Fibroblast of lung (primary cell): Measurements from ENCODE around the gene WDR88. TPM values are rescaled to one million over a fixed set of nuclear protein-coding genes. Genes with fewer than 3 reads are reported as not detected.

Experiments used
- DNase-seq, 2 donors: peaks; one replicate each; pipeline versions ENCODE4 v3.0.0 to v3.0.0-alpha.2; 2010; ENCODE audit warnings: low read depth in 2 of 2
- H2AFZ ChIP-seq: 2 replicates; pipeline ENCODE4 v1.5.1; 2012; ENCODE audit warnings: low read length, control low read depth, inconsistent platforms
- H3K27ac ChIP-seq: 2 replicates; pipeline ENCODE4 v1.5.1; 2011; ENCODE audit warnings: low read length, control low read depth; ENCODE audit not compliant: insufficient read depth
- H3K27me3 ChIP-seq: 2 replicates; pipeline ENCODE4 v1.5.1; 2011; ENCODE audit warnings: mild to moderate bottlenecking, low read length; ENCODE audit not compliant: control insufficient read depth, insufficient read depth
- H3K36me3 ChIP-seq: 2 replicates; pipeline ENCODE4 v1.5.1; 2011; ENCODE audit warnings: low read length; ENCODE audit not compliant: control insufficient read depth, insufficient read depth
- H3K4me1 ChIP-seq: 2 replicates; pipeline ENCODE4 v1.5.1; 2011; ENCODE audit warnings: low read length; ENCODE audit not compliant: control insufficient read depth, insufficient read depth; ENCODE audit errors: extremely low read depth
- H3K4me2 ChIP-seq: 2 replicates; pipeline ENCODE4 v1.5.1; 2011; ENCODE audit warnings: low read length, control low read depth; ENCODE audit not compliant: insufficient read depth; ENCODE audit errors: extremely low read depth
- H3K4me3 ChIP-seq, 4 experiments: fragments of 200-600 bp in 1 of 4; sonication (generic) in 1 of 4; replicated peaks in 1 of 4; 2 replicates each; pipeline ENCODE4 v1.5.1; 2011 to 2016; ENCODE audit warnings: low read length in 4 of 4, low read depth in 3 of 4, mild to moderate bottlenecking in 3 of 4, control low read depth in 2 of 4, inconsistent platforms in 1 of 4, mixed read lengths in 1 of 4; ENCODE audit not compliant: insufficient read depth in 1 of 4; ENCODE audit errors: control extremely low read depth in 1 of 4
- H3K79me2 ChIP-seq: 2 replicates; pipeline ENCODE4 v1.5.1; 2012; ENCODE audit warnings: mild to moderate bottlenecking, low read length, inconsistent platforms; ENCODE audit not compliant: control insufficient read depth, insufficient read depth
- H3K9ac ChIP-seq: 2 replicates; pipeline ENCODE4 v1.5.1; 2011; ENCODE audit warnings: mild to moderate bottlenecking, low read length, control low read depth; ENCODE audit not compliant: insufficient read depth
- H3K9me3 ChIP-seq: 2 replicates; pipeline ENCODE4 v1.5.1; 2012; ENCODE audit warnings: low read depth, low read length; ENCODE audit not compliant: control insufficient read depth, insufficient read depth
- H4K20me1 ChIP-seq: 2 replicates; pipeline ENCODE4 v1.5.1; 2011; ENCODE audit warnings: low read length; ENCODE audit not compliant: control insufficient read depth, insufficient read depth; ENCODE audit errors: extremely low read depth
- CTCF ChIP-seq, 2 donors: IDR thresholded peaks in 1 of 2; conservative IDR thresholded peaks in 1 of 2; 1 replicate in 1 of 2; 2 replicates in 1 of 2; pipeline ENCODE4 v1.5.1; 2011 to 2012; ENCODE audit warnings: low read length in 2 of 2, control low read depth in 1 of 2, inconsistent platforms in 1 of 2, low read depth in 1 of 2, mild to moderate bottlenecking in 1 of 2
- EZH2 ChIP-seq: IDR thresholded peaks from 2 replicates; pipeline ENCODE4 v1.5.1; 2012; ENCODE audit warnings: low read length, control low read depth, mild to moderate bottlenecking; ENCODE audit errors: missing control alignments
- polyA plus RNA-seq, 2 donors: library from polyadenylated mRNA; depleted of rRNA in 1 of 2; stranded (reverse) in 1 of 2; unstranded in 1 of 2; fragments of >200 nt; gene quantifications; 2 replicates each; pipeline ENCODE4 v1.2.1, GENCODE V29; 2011 to 2012; ENCODE audit warnings: missing spikeins in 1 of 2
- total RNA-seq: library from RNA; depleted of rRNA; stranded (reverse); fragments of >200 nt; gene quantifications from 2 replicates; pipeline ENCODE4 v1.2.1, GENCODE V29; 2014

The WDR88 gene
- total and polyA plus RNA-seq, 2 donors (not counting 1 experiment from before 2014, with no cell fraction given) = not detected

GRCh38 chr19:33100894-33101644 lies 30.8 kb upstream of the WDR88 start:
- Histone ChIP-seq H3K9me3 (no peaks in the 10 kb centered on the region), H3K27me3 (no peaks in the 10 kb centered on the region), H3K4me3 (no peak overlapping the region), H3K4me2 (no peak overlapping the region), H4K20me1 (no peaks in the 10 kb centered on the region), H3K9ac (no peak overlapping the region), H3K79me2 (no peaks in the 10 kb centered on the region), H3K36me3 (peaks cover 15% of the 10 kb centered on the region), H3K4me1 (no peaks in the 10 kb centered on the region), H3K27ac (no peak overlapping the region), H2AFZ (no peak overlapping the region)
- TF ChIP-seq EZH2 (no peak), CTCF (conservative IDR thresholded peaks at IDR 0.05 in 1 of 2, IDR thresholded peaks at IDR 0.05 in 1 of 2; ENCODE audit: low read depth in 1 of 2, low read length in 2 of 2) (no peak)
- DNase-seq = no peak

GRCh38 chr19:33102893-33103292 lies 29.0 kb upstream of the WDR88 start:
- DNase-seq = no peak
- Histone ChIP-seq H3K9ac (no peak overlapping the region), H3K27me3 (no peaks in the 10 kb centered on the region), H4K20me1 (no peaks in the 10 kb centered on the region), H3K36me3 (peaks cover 13% of the 10 kb centered on the region), H2AFZ (no peak overlapping the region), H3K4me1 (no peaks in the 10 kb centered on the region), H3K4me2 (no peak overlapping the region), H3K4me3 (no peak overlapping the region), H3K9me3 (no peaks in the 10 kb centered on the region), H3K27ac (no peak overlapping the region), H3K79me2 (no peaks in the 10 kb centered on the region)
- TF ChIP-seq EZH2 (no peak), CTCF (conservative IDR thresholded peaks at IDR 0.05 in 1 of 2, IDR thresholded peaks at IDR 0.05 in 1 of 2; ENCODE audit: low read depth in 1 of 2, low read length in 2 of 2) (no peak)

- Histone ChIP-seq H3K36me3 (peaks cover 4% of the 10 kb centered on the region), H3K4me3 (no peak overlapping the region), H3K79me2 (no peaks in the 10 kb centered on the region), H4K20me1 (no peaks in the 10 kb centered on the region), H3K27ac (no peak overlapping the region), H3K4me1 (no peaks in the 10 kb centered on the region), H3K27me3 (no peaks in the 10 kb centered on the region), H2AFZ (no peak overlapping the region), H3K4me2 (no peak overlapping the region), H3K9me3 (no peaks in the 10 kb centered on the region), H3K9ac (no peak overlapping the region)
- DNase-seq = no peak
- TF ChIP-seq CTCF (conservative IDR thresholded peaks at IDR 0.05 in 1 of 2, IDR thresholded peaks at IDR 0.05 in 1 of 2; ENCODE audit: low read depth in 1 of 2, low read length in 2 of 2) = no peak
- TF ChIP-seq EZH2 = no peak
Measured at GRCh38 chr19:33108161-33108560, 23.8 kb upstream of the WDR88 start.
